Fibroblast of mammary gland (primary cell): ENCODE results near the gene PTGIS.

Source experiments
- DNase-seq: peaks from one replicate; pipeline ENCODE4 v3.0.0-alpha.2; 2010; ENCODE audit warnings: low read depth
- H3K4me3 ChIP-seq: 2 replicates; pipeline ENCODE4 v1.5.1; 2011; ENCODE audit warnings: low read depth, mild to moderate bottlenecking, low read length, moderate library complexity; ENCODE audit not compliant: control insufficient read depth
- TF ChIP-seq, protein P1 (sequence below): conservative IDR thresholded peaks from 2 replicates; pipeline ENCODE4 v1.5.1; 2011; ENCODE audit warnings: low read depth, low read length, inconsistent platforms; ENCODE audit not compliant: control insufficient read depth, insufficient read depth

The PTGIS gene

DNA sequence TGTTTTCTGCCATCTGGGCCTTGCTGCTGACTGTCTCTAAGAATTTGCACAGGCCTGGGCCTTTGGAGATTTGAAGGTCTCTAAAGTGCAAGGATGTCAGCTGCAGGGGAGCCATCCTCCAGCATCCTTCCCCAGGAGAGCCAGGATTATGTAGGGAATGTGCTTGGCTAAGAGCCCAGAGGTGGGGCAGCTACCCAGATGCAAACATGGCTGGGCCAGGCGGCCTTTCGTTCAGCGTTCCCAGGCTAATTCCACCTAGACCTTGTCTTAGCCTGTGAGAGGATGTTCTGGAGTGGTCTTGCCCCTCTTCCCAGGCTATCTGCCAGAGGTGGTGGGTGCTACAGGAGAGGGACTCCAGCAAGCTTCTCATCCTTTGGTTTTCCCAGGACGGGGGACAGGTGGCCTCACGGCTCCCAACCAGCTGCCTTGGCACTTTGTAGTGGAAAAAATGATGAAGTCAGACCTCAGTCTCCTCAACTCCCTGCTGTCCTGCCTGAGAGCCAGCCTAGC lies 7.7 kb upstream of the PTGIS start:
- DNase-seq, result peak; percentile 53
- H3K4me3 ChIP-seq, result no peak overlapping the region

DNA sequence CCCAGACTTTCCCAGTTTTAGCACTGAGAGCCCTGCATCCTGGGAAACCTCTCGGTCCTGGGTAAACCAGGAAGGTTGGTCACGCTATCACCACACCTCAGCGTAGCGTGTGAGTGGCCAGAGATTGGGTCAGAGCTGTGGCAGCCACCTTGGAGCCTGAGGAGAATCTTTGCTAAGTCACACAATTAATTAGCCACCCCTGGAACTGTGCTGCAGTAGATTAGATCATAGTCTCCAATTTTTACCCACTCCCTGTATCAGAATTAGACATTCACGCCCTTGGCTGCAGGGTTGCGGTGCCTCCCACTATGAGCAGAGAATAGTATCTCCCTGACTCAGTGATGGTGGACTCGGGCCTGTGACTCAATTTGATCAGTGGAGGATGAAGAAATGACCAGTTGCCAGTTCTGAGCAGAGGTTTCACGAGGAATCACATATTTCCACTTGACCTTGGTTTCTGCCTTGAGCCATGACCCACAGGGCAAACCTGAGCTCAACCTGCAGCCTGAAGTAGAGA lies 6.0 kb upstream of the PTGIS start:
- TF ChIP-seq, protein P1, sequence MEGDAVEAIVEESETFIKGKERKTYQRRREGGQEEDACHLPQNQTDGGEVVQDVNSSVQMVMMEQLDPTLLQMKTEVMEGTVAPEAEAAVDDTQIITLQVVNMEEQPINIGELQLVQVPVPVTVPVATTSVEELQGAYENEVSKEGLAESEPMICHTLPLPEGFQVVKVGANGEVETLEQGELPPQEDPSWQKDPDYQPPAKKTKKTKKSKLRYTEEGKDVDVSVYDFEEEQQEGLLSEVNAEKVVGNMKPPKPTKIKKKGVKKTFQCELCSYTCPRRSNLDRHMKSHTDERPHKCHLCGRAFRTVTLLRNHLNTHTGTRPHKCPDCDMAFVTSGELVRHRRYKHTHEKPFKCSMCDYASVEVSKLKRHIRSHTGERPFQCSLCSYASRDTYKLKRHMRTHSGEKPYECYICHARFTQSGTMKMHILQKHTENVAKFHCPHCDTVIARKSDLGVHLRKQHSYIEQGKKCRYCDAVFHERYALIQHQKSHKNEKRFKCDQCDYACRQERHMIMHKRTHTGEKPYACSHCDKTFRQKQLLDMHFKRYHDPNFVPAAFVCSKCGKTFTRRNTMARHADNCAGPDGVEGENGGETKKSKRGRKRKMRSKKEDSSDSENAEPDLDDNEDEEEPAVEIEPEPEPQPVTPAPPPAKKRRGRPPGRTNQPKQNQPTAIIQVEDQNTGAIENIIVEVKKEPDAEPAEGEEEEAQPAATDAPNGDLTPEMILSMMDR, result no peak
- DNase-seq, result peak; percentile 70
- H3K4me3 ChIP-seq, result no peak overlapping the region

More for the DNA sequence above, 7.7 kb upstream of the PTGIS start:
- TF ChIP-seq, protein P1, result no peak

DNA sequence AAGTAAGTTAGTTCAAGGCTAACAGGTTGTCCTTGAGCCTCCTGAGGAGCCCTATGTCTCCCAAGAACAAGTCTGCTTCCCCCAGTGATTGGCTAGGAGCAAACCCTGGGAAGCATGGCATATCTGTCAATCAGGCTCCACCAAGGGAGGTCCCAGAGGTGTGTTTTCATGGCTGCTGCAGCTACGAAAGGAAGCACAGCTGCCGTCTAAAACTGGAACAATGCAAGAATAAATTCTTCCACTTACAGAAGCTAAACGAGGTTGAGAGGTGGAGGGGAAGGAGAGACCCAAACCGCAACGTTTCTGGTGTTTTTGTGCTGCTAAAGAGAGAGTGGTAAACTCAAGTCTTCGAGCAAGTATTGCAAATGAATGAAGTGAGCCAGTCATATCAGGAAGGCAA lies 4.9 kb upstream of the PTGIS start:
- no peak for DNase-seq
- H3K4me3 ChIP-seq, result no peak overlapping the region
- TF ChIP-seq, protein P1, result no peak

DNA sequence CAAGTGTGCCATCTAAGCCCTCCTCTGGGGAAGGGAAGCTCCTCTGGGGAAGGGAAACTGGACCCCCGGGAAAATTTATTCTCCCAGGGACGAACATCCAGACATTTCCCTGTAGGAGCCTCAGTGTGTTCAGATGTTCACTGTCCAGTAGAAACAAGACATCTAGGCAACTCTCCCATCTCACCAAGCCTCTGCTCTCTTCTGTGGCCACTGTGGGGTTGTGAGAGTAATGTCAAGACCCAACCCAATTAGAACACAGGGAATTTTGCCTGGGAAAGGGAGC lies 3.6 kb upstream of the PTGIS start:
- no peak for DNase-seq
- TF ChIP-seq, protein P1, result no peak
- H3K4me3 ChIP-seq, result no peak overlapping the region

DNA sequence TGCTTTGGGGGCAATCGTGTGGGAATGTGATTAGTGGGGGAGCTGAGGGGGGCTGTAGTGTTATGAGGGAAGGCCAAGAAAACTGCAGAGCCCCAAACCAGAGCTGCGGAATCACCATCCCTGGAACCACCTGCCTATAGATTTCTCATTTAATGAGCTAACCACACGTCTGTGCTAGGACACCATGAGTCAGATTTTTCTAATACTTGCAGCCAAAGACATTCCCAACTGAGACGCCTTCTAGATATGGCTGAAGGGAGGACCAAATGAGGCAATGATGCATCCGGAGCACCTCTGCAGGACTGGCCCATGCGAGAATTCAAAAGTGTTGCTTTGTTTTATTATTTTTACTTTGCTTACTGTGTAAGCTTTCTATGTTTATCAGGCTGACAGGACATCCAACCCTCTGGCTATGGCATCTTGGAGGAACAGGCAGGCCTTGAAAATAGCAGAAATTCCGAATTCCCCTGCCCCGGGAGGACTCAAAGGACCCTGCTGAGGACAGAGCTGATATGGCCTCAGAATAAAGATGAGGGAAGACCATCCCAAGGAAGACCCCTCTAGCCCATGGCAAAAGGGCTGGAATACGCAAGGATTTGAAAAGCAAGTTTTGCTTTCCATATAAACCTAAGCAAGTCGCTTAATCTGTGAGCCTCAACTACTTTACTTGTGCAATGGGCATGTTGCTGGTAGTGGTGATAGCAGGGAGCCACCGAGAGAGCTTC lies 3.1 kb upstream of the PTGIS start:
- TF ChIP-seq, protein P1, result no peak
- H3K4me3 ChIP-seq, result no peak overlapping the region
- DNase-seq, result peak; percentile 62

DNA sequence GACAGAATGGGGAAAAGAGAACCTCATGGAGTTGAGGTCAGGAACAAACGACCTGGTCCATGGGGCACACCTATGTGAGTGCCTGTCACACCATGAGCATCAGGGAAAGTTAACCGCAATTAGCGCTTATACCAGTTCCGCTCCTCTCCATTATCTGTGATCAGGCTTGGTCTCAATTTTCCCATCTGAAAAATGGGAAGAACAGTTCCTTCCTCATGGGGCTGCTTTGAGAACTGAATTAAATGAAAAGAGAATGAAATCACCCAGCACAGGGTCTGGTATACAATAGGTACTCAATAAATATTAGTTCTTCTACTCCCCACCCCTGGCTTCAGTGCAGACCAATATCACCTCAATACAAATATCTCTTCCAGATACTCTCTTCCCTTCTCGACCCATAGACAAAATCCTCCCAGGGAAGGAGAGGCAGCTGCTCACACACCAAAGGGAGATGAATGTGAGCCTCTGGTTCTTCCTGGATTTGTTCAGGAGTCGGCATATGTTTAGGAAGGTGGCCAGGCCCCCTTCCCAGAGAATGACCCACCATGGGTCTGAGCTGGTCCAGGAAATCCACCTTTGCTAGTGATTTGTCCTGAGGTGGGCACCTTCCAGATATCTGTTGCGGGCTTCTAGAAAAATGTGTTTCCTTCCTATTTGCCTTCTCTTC lies 2.4 kb upstream of the PTGIS start:
- DNase-seq, result no peak
- TF ChIP-seq, protein P1, result no peak
- H3K4me3 ChIP-seq, result no peak overlapping the region
